DOHH2 (cell line): Measurements from ENCODE around the gene PGAM1.

ENCODE experiments used
- CTCF ChIP-seq: fragments of 200-600 bp; sonication (generic); IDR thresholded peaks from one replicate; pipeline ENCODE4 v1.5.1; 2014; ENCODE audit warnings: antibody characterized with exemption, mild to moderate bottlenecking, low read depth, low read length; ENCODE audit not compliant: poor library complexity, severe bottlenecking
- EZH2phosphoT487 ChIP-seq: fragments of 200-600 bp; sonication (generic); IDR thresholded peaks from 2 replicates; pipeline ENCODE4 v1.6.1; 2017; ENCODE audit warnings: borderline replicate concordance, mild to moderate bottlenecking, antibody characterized with exemption, low read length, moderate library complexity, mixed read lengths

DNA sequence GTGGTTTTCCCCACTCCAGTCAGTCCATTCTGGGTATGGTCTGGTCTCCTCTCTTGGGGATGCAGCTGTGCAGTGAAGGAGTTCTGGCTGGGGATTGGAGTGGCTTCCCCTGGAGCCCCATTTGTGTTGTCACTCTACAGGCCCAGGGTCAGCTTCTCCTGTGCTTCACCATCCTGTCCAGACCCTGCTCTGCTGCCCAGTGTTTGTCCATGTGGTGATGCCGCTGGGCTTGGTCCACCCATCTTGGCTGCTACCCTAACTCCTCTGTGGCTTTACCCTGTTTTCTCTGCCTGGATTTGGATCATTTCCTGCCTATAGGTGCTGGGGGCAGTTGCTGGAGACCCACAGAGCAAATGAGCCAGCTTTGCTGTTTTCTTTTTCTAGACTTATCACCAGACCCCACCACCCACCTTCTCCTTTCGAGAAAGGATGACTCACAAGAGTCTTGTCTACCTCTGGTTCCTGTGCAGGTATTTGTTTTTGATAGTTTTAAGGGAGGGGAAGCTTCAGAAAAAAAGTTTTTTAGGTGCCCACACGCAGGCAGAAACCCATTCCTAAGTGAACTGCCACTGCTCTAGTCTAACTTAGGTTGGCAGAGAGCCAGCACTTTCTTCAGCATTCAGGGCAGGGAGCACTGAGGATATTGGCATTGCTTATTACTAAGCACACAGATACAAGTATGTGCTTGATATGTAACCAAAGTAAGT, 28.5 kb downstream of the PGAM1 start:
- TF ChIP-seq CTCF (no peak), EZH2phosphoT487 (no peak)
